RWPE2 (cell line): ENCODE data around the gene RAP1GAP2.

ENCODE experiments used
- ATAC-seq: fragments of 200-7000 bp; cut with Tn5 transposase; 3 replicates; pipeline ENCODE4 v1.9.1; 2021; ENCODE audit warnings: low read depth
- DNase-seq: peaks from one replicate; pipeline ENCODE4 v3.0.0-alpha.2; 2020; ENCODE audit warnings: low spot score
- H3K27ac ChIP-seq: fragments of 450-650 bp; 2 replicates; pipeline ENCODE4 v1.5.1; 2017; ENCODE audit warnings: mild to moderate bottlenecking; ENCODE audit not compliant: poor library complexity, severe bottlenecking
- H3K27me3 ChIP-seq: fragments of 250-450 bp; sonication (Bioruptor Pico); 2 replicates; pipeline ENCODE4 v1.5.1; 2021; ENCODE audit warnings: mild to moderate bottlenecking, moderate library complexity; ENCODE audit not compliant: insufficient read depth, poor library complexity, severe bottlenecking
- H3K36me3 ChIP-seq: fragments of 250-450 bp; sonication (Bioruptor Pico); 2 replicates; pipeline ENCODE4 v1.5.1; 2020; ENCODE audit warnings: low read depth, mild to moderate bottlenecking, moderate library complexity
- H3K4me1 ChIP-seq: fragments of 250-450 bp; sonication (Bioruptor Pico); 2 replicates; pipeline ENCODE4 v1.5.1; 2021; ENCODE audit warnings: mild to moderate bottlenecking, moderate library complexity; ENCODE audit not compliant: insufficient read depth, poor library complexity, severe bottlenecking
- H3K4me3 ChIP-seq: fragments of 250-450 bp; sonication (Bioruptor Pico); 2 replicates; pipeline ENCODE4 v1.5.1; 2021; ENCODE audit warnings: mild to moderate bottlenecking, moderate library complexity; ENCODE audit not compliant: severe bottlenecking
- H3K9me3 ChIP-seq: fragments of 250-450 bp; sonication (Bioruptor Pico); 2 replicates; pipeline ENCODE4 v1.5.1; 2021; ENCODE audit warnings: mild to moderate bottlenecking, moderate library complexity; ENCODE audit not compliant: severe bottlenecking
- TF ChIP-seq, protein P1 (sequence below): fragments of 450-650 bp; IDR thresholded peaks from one replicate; pipeline ENCODE4 v1.5.1; 2017; ENCODE audit warnings: mild to moderate bottlenecking, moderate library complexity; ENCODE audit not compliant: poor library complexity, severe bottlenecking

RAP1GAP2 gene

DNA sequence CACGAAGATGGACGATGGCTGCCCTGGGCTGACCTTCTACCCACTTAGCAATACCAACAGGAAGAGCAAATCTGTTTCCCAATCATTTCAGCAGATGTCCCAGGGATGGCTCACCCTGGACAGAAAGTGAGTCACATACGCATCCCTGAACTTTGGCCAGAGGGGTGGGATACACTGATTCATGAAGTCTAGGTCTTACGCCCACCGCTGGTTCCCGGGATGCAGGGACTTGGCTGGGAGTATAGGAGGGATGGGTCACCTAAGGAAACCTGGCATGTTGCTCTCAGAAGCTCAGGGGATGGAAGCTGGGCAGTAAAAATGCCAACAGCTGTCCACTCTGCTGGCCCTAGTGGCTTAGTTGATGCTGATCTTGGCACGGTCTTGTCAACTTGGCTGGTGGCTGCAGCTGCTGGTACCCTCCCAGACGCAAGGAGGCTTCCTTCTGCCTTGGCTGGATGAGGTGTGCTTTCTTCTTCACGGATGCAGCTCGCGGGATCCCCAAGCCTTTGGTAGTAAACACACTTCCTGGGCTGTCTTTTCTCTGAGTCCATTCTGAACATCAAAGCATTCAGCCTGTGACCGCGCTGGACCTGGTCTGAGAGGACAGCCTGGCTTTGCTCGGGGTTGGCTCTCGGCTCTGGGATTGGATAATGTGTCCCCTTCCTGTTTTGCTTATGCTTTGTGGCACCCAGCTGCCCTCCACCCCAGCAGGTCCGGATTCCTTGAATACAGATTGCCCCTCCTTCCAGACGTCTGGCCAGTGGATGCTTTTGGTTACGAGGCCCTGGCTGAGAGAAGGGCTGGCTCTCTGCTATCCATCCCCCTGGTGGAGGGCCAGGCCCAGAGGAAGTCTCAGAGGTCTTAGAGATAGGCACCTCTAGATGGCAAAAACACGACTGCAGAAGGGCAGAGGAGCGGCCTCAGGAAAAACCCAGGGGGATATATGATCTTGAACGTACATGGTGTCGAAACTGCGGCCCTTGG, 71.5 kb downstream of the RAP1GAP2 start:
- H3K9me3 ChIP-seq, result no peaks in the 10 kb centered on the region
- peak; percentile 83 for ATAC-seq
- no peaks in the 10 kb centered on the region for H3K27me3 ChIP-seq
- H3K4me1 ChIP-seq, result peaks cover 17% of the 10 kb centered on the region
- no peaks in the 10 kb centered on the region; the same call in 1 of the 2 replicates for H3K36me3 ChIP-seq
- no peak for DNase-seq
- peak overlapping the region; percentile 63 for H3K27ac ChIP-seq
- no peak overlapping the region for H3K4me3 ChIP-seq
- TF ChIP-seq, protein P1, sequence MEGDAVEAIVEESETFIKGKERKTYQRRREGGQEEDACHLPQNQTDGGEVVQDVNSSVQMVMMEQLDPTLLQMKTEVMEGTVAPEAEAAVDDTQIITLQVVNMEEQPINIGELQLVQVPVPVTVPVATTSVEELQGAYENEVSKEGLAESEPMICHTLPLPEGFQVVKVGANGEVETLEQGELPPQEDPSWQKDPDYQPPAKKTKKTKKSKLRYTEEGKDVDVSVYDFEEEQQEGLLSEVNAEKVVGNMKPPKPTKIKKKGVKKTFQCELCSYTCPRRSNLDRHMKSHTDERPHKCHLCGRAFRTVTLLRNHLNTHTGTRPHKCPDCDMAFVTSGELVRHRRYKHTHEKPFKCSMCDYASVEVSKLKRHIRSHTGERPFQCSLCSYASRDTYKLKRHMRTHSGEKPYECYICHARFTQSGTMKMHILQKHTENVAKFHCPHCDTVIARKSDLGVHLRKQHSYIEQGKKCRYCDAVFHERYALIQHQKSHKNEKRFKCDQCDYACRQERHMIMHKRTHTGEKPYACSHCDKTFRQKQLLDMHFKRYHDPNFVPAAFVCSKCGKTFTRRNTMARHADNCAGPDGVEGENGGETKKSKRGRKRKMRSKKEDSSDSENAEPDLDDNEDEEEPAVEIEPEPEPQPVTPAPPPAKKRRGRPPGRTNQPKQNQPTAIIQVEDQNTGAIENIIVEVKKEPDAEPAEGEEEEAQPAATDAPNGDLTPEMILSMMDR, result no peak

DNA sequence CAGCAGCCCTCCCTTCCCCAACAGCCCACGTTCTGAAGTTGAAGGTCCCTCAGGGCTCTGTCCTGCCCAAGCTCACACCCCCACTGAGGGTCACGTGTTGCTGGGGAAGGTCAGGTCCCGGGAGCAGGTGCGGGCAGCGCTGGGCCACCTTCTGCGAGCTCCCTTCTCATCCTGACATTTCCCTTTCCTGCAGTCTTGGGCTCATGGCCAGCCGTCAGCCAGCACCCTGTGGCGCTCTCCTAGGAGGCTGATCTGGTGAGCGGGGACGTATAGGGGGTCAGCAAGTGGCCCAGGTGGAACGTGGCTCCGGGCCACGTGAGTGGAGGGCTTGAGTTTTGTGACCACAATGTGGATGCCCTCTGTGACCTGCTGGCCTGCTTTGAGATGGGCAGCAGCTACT, 73.4 kb downstream of the RAP1GAP2 start:
- Histone ChIP-seq H3K4me3 (no peak overlapping the region), H3K27me3 (no peaks in the 10 kb centered on the region), H3K36me3 (no peaks in the 10 kb centered on the region; the same call in 1 of the 2 replicates), H3K9me3 (no peaks in the 10 kb centered on the region), H3K4me1 (peaks cover 28% of the 10 kb centered on the region), H3K27ac (no peak overlapping the region)
- no peak for ATAC-seq
- TF ChIP-seq, protein P1, result no peak
- DNase-seq, result no peak

DNA sequence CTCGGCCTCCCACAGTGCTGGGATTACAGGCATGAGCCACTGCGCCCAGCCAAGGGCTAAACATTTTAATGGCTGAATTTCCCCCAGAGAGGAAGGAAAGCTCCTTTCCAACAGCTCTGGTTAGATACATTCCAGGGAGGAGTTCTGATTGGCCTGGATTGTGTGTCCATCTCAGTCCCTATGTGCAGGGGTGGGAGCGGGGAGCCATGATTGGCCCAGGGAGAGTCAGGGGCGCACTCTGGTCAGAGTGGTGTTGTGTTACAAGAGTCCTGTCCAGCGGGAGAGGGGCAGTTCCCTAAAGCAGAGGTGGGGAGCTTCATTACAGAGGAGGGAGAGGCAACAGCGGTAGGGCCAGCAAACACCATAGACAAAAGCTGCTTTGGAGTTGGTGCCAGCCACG, 75.0 kb downstream of the RAP1GAP2 start:
- TF ChIP-seq, protein P1, result no peak
- Histone ChIP-seq H3K27me3 (no peaks in the 10 kb centered on the region), H3K36me3 (no peaks in the 10 kb centered on the region; the same call in 1 of the 2 replicates), H3K9me3 (no peaks in the 10 kb centered on the region), H3K4me1 (peaks cover 31% of the 10 kb centered on the region), H3K4me3 (no peak overlapping the region), H3K27ac (peak overlapping the region; percentile 78)
- ATAC-seq (no peak), DNase-seq (no peak)

GRCh38 chr17:2871720-2872119, 75.5 kb downstream of the RAP1GAP2 start:
- ATAC-seq (peak; percentile 19; the same call in 1 of the 3 replicates), DNase-seq (no peak)
- H3K27ac ChIP-seq, result peak overlapping the region; percentile 78
- no peaks in the 10 kb centered on the region for H3K27me3 ChIP-seq
- no peaks in the 10 kb centered on the region for H3K9me3 ChIP-seq
- TF ChIP-seq, protein P1, result no peak
- H3K36me3 ChIP-seq, result no peaks in the 10 kb centered on the region; the same call in 1 of the 2 replicates
- H3K4me3 ChIP-seq, result no peak overlapping the region
- peaks cover 31% of the 10 kb centered on the region for H3K4me1 ChIP-seq
